NCI-H69 (cell line): ENCODE data around the gene DGKB.
"Not testable (repeated sequence)": the region's sequence is repeated elsewhere in the genome, so short reads cannot be mapped to it uniquely, and the experiment has no call there.

Experiments
- DNase-seq: peaks from one replicate; lab custom pipeline; 2025; lab: John Stamatoyannopoulos, UW

DGKB gene

GRCh38 chr7:14458846-14459245 is 443.7 kb downstream of the DGKB start:
- not testable (repeated sequence) for DNase-seq

GRCh38 chr7:14457568-14458453 is 444.7 kb downstream of the DGKB start:
- DNase-seq, result peak; percentile 94

- no peak for DNase-seq
Measured at GRCh38 chr7:14449291-14449690, 453.3 kb downstream of the DGKB start.

- no peak for DNase-seq
Measured at GRCh38 chr7:14446829-14447228, 455.7 kb downstream of the DGKB start.

GRCh38 chr7:14446219-14446618 is 456.3 kb downstream of the DGKB start:
- no peak for DNase-seq

- DNase-seq, result no peak
Measured at GRCh38 chr7:14438366-14438765, 464.2 kb downstream of the DGKB start.

- DNase-seq, result no peak
Measured at GRCh38 chr7:14436878-14437277, 465.7 kb downstream of the DGKB start.

- peak; percentile 73 for DNase-seq
Measured at GRCh38 chr7:14432924-14433323, 469.6 kb downstream of the DGKB start.

- no peak for DNase-seq
Measured at GRCh38 chr7:14430926-14431325, 471.6 kb downstream of the DGKB start.

GRCh38 chr7:14425559-14425958 is 477.0 kb downstream of the DGKB start:
- DNase-seq, result peak; percentile 52

- peak; percentile 33 for DNase-seq
Measured at GRCh38 chr7:14424675-14425074, 477.9 kb downstream of the DGKB start.

GRCh38 chr7:14420768-14421167 is 481.8 kb downstream of the DGKB start:
- DNase-seq, result peak; percentile 23

- DNase-seq, result no peak
Measured at GRCh38 chr7:14419531-14419930, 483.0 kb downstream of the DGKB start.

- DNase-seq, result no peak
Measured at GRCh38 chr7:14418633-14419032, 483.9 kb downstream of the DGKB start.

GRCh38 chr7:14414274-14414986 is 488.1 kb downstream of the DGKB start:
- DNase-seq, result no peak

- no peak for DNase-seq
Measured at GRCh38 chr7:14407246-14408015, 495.1 kb downstream of the DGKB start.

- no peak for DNase-seq
Measured at GRCh38 chr7:14403587-14403986, 499.0 kb downstream of the DGKB start.

GRCh38 chr7:14400271-14400670 is 502.3 kb downstream of the DGKB start:
- no peak for DNase-seq

GRCh38 chr7:14398526-14398925 is 504.0 kb downstream of the DGKB start:
- DNase-seq, result no peak

- peak; percentile 54 for DNase-seq
Measured at GRCh38 chr7:14395860-14396259, 506.7 kb downstream of the DGKB start.

- DNase-seq, result no peak
Measured at GRCh38 chr7:14394786-14395185, 507.8 kb downstream of the DGKB start.

GRCh38 chr7:14389595-14389994 is 513.0 kb downstream of the DGKB start:
- DNase-seq, result peak; percentile 97
